ENCODE measurements around the gene MINDY4.

DNA sequence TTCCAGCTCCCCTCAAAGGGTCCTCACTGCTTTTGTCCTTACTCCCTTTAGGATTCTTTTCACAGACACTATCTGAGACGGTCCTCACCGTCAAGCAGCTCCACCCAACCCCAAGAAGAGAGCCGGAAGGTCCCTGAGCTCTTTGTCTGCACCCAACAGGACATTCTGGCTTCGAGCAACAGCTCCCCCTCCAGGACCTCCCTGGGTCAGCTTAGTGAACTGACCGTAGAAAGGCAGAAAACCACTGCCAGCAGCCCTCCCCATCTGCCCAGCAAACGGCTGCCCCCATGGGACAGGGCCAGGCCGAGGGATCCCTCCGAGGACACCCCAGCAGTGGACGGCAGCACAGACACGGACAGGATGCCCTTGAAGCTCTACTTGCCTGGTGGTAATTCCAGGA, 19.9 kb downstream of the MINDY4 start:
- no peak for TF ChIP-seq CTCF (IDR thresholded peaks at IDR 0.05; ENCODE audit: low read depth, low read length, poor library complexity, severe bottlenecking)
- no peak for TF ChIP-seq EZH2phosphoT487 (IDR thresholded peaks at IDR 0.05; ENCODE audit: borderline replicate concordance, low read length)
